EH (cell line): Measurements from ENCODE around the gene CADM4.
"Not testable (repeated sequence)": the region's sequence is repeated elsewhere in the genome, so short reads cannot be mapped to it uniquely, and the experiment has no call there.

Experiments used
- DNase-seq: peaks from one replicate; pipeline ENCODE4 v3.0.0-alpha.2; 2015; ENCODE audit warnings: low read depth

The CADM4 gene

DNA sequence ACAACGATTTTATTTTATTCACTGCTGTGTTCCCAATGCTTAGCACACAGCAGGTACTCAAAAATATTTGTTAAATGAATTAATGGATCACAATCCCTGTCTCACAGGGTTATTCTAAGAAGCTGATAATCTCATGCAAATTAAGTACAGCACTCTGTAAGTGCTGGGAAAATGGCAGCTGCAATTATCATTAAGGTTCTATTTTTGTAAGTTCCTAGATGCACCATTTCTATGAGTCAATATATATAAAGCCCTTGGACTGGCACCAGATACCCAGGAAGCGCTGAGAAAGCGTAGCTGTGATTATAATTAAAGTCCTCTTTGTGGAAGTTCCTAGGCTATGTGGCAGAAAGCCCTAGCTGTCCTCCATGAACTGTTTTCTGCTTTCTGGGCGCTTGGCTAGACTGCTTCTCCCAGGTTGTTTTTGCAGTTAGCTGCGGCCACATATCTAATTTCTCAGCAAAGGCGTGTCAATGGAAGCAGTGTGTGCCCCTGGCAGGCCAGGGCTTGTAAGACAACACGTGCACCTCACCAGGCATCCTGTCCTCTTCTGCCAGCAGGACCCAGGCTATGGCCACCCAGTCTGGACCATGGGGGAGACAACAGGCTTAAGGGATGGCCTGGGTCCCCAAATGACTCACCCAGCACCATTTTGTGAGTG is 33.0 kb downstream of the CADM4 start:
- no peak for DNase-seq

DNA sequence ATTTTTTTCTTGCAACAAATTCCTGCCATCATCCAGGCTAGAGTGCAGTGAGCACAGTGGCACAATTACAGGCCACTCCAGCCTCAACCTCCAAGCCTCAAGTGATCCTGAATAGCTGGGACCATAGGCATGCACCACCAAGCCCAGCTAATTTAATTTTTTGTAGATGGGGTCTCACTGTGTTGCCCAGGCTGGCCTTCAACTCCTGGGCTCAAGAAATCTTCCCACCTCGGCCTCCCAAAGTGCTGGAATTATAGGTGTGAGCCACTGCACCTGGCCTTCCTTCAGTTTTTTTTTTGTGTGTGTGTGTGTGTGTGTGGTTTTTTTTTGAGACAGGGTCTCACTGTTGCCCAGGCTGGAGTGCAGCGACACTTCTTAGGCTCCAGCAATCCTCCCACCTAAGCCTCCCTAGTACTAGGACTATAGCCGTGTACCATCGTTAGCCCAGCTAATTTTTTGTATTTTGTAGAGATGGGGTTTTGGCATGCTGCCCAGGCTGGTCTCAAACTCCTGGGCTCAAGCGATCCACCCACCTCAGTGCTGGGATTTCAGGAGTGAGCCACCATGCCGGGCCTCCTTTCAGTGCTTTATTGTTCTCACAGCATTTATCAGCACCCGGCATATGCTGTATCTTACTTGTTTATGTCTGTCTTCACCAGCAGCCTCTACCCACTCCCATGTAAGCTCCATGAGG is 33.6 kb downstream of the CADM4 start:
- DNase-seq, result no peak

DNA sequence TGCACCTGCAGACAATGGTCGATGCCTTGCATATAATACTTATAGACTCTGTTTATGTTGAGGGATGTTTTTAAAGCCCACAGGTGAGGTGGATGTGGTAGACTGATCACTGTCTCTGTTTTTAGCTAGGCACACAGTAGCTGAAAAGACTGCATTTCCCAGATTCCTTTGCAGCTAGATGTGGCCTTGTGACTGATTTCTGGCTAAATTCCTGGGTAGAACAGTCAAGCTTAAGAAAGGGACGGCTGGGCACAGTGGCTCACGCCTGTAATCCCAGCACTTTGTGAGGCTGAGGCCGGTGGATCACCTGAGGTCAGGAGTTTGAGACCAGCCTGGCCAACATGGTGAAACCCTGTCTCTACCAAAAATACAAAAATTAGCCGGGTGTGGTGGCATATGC is 39.3 kb downstream of the CADM4 start:
- DNase-seq, result not testable (repeated sequence)

DNA sequence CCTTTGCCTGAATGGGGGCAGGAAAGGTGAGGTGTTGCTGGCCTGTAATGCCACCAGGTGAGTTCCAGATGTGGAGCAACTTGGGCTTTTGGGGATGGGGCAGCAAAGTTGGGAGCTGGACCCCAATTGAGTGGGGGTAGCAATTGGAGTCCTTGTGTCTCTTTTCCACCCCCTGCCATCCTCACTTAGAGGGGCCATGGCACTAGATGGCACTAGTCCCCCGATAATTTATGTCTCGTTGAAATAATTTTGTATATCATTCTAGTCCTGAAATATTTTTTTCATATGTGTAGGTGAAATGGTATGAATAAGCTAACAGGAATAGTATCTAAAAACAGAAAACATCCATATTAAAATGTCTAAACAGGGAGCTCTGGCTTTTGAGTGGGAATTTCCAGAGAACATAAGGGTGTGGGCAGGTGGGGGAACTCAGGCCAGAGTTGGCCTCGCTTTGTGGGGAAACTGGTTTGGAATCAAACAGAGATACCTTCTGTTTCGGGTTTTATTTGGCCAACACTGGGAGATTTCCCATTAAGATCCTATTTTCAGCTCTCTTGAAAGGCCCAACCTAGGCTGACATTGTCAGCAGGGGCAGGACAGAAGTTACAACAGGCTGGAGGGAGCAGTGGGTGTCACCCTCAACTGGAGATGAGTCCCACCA is 39.9 kb downstream of the CADM4 start:
- DNase-seq, result no peak

DNA sequence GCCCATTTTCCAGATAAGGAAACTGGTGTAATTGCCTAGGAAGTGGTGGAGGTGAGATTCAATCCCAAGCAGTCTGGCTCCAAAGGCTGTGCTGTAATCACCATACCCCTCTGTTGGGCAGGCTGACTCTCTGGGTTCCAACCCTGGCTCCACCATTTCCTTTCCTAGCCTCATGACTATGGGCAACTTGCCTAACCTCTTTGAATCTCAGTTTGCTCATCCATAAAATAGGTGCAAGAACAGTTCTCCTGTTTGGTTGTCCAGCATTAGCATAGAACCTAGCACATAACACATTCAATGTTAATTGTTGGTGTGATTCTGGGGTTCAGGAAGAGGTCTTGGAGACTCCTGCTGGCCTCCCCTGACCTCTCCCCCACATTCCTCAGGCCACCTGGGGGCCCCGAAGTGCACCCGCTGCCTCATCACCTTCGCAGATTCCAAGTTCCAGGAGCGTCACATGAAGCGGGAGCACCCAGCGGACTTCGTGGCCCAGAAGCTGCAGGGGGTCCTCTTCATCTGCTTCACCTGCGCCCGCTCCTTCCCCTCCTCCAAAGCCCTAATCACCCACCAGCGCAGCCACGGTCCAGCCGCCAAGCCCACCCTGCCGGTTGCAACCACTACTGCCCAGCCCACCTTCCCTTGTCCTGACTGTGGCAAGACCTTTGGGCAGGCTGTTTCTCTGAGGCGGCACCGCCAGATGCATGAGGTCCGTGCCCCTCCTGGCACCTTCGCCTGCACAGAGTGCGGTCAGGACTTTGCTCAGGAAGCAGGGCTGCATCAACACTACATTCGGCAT is 41.0 kb downstream of the CADM4 start:
- no peak for DNase-seq

DNA sequence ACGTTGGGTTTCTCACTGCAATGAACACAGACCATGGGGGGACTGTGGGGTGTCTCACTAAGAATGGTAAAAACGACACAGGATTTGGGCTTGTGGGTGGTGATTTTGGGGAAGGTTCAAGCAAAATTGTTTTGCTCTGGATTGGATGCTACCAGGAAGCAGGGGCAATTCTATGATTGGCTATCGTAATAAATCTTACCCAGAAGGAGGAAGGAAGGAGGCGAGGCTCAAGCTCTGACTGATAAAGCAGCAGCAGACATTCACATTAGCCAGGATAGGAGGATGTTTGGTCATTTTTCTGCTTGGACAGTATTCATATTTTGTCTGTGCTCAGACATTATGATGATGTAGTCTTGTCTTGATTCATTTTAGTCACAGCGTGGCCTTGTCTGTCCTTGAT is 41.8 kb downstream of the CADM4 start:
- no peak for DNase-seq

DNA sequence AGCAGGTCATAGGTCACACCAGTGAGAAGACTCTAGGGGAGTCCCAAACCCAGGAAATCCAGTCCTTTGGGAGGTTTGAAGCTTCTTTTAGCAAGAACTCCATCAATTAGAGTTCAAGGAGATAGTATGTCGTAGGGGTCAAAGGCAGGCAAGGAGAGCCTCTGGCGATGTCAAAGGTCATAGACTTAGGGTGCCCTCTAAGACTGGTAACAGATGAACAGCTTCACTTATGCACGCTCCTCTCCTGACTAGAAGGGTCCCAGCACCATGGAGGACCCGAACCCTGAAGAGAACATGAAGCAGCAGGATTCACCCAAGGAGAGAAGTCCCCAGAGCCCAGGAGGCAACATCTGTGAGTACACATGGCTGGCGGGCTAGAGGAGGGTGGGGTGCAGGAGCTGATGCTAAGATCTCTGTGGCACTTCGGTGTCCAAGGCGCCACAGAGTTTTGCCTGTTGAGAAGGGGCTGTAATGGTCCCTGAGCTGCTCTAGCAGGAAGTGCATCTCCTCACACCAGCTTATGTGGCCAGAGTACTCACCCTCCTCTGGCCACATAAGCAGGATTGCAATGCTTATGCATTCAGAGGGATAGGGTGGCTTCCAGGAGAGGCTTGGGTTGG is 42.7 kb downstream of the CADM4 start:
- peak; percentile 24 for DNase-seq

DNA sequence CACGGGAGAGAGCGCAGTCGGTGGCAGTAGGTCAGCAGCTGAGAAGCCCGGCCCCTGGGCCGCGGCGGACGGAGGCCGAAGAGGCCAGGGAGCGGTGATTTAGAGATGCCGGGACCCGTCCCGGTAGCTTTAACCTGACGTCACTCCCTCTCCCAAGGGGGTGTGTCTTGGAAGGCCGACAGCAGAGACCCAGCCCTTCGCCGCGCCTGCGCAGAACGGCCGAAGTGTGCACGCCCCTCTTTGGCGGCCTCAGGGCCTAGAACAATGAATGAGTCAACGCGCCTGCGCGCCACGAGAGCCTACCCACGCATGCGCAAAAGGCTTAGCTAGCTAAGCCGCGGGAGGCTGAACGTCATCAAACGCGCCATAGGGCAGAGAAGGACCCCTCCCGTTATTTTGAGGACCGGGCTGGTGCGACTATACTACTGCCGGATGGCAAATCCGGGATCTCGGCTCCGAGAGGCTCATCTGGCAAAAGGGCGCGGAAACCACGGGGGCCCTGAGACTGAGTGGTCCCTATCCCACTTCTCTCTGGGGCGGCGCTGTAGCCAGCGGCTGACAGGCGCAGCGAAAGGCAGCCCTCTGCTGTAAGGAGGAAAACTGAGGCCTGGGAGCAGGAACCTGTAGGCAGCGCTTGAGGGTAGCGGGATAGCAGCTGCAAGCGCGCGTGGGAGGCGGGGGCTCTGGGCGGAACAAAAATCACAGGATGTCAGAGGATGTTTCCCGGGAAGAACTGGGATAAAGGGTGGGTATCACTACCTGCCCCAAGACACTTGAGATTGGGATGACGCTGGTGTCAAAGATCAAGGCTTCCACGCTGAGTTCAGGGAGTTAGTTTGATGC is 43.4 kb downstream of the CADM4 start, which contains the start of the genes IRGQ and ZNF576:
IRGQ (minus strand) TSS at position 136 of the 843 bp plus-strand sequence. CDS start 796 bp downstream, outside the sequence.
ZNF576 (plus strand) TSS at position 597 of the 843 bp plus-strand sequence. CDS start 514 bp downstream, outside the sequence.
- peak; percentile 99 for DNase-seq

DNA sequence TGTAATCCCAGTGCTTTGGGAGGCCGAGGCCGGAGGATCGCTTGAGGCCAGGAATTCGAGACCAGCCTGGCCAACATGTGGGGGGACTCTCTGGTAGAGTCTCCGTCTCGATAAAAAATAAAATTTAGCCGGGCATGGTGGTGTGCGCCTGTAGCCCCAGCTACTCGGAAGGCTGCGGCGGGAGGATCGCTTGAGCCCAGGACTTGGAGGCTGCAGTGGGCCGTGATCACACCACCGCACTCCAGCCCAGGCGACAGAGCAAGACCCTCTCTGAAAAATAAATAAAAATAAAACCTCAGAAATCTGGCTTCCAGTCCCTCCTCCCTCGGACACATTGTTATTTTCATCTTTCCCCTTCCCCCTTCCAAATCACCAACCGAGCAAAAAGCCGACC is 44.0 kb downstream of the CADM4 start:
- no peak for DNase-seq

DNA sequence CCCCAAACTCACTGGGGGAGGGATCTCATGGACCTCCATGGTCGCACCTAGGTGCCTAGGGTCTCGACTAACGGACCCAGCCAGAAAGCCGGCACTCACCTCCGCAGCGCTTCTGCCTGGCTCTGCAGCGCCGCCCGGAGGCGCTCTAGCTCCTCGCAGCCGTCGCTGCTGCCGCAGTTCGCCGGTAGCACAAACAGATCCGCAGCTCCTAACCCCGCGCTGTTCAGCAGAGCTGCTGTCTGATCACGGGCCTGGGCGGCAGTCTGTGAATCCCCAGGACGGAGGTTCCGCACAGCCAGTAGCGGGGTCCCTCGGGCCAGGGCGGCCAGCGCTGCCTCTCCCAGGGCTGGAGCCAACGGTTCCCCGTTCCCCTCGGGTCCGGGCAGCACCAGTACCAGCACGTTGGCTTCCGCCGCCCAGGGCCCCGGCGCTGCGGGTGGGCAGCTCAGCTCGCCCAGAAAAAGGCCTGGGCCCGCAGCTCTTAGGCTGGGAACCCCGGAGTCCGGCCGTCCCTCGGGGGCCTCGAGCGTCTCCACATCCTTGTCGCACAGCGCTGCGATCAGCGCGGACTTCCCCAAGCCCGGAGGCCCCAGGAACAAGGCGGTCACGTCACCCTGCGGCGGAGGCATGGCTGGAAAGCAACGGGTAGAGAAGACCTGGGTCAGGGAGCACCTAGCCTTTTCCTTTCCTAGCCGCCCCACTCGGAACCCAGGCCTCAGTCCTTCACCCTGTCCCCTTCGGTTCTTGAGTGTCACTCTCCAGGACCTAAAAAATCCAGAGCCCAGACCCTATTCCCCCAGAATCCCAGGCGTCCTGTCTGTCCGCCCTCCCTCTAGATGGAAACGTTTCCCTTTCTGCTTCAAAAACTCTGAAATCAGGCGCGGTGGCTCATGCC is 44.7 kb downstream of the CADM4 start:
- DNase-seq, result peak; percentile 65

DNA sequence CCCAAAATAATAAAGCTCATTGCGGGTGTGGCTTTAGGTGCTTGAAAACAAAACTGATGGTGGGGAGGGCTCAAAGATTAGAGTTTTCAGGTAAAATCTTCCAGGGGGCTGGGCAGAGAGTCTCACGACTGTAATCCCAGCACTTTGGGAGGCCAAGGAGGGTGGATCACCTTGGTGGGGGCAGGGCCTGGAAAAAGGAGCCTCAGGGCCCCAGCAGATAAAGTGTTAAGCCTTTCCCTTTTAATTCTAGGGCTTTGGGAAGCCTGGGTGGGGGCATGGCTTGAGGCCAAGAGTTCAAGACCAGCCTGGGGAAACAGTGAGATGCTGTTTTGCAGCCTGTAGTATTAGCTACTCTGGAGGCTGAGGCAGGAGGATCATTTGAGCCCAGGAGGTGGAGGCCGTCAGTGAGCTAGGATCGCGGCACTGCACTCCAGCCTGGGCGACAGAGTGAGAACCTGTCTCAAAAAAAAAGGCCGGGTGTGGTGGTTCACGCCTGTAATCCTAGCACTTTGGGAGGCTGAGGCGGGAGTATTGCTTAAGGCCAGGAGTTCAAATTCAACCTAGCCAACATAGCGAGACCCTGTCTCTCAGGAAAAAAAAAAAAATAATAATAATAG is 45.5 kb downstream of the CADM4 start:
- no peak for DNase-seq

DNA sequence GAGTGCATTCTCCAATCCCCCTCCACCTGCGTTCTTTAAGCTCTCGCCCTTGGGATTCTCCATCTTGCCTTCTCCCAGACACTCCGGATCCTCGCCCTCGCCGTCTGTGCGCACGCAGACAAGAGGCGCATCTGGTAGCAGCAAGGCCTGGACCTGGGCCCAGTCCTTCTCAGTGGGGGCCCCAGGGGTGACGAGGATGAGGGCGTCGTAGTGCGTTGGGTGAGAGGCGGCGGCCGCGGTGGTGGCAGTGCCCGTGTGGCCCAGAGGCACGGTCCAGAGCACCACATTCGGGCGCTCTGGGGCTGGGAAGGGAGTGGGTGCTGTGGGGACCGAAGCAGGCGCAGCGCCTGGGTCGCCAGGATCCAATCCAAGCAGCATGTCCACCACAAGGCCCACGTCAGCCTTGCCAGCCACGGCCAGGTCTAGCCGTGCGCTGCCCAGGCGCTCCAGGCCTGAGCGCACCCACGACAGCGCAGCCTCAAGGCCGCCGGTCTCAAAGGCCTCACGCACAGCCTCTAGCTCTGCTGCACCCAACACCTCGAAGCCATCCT is 46.8 kb downstream of the CADM4 start:
- DNase-seq, result no peak

DNA sequence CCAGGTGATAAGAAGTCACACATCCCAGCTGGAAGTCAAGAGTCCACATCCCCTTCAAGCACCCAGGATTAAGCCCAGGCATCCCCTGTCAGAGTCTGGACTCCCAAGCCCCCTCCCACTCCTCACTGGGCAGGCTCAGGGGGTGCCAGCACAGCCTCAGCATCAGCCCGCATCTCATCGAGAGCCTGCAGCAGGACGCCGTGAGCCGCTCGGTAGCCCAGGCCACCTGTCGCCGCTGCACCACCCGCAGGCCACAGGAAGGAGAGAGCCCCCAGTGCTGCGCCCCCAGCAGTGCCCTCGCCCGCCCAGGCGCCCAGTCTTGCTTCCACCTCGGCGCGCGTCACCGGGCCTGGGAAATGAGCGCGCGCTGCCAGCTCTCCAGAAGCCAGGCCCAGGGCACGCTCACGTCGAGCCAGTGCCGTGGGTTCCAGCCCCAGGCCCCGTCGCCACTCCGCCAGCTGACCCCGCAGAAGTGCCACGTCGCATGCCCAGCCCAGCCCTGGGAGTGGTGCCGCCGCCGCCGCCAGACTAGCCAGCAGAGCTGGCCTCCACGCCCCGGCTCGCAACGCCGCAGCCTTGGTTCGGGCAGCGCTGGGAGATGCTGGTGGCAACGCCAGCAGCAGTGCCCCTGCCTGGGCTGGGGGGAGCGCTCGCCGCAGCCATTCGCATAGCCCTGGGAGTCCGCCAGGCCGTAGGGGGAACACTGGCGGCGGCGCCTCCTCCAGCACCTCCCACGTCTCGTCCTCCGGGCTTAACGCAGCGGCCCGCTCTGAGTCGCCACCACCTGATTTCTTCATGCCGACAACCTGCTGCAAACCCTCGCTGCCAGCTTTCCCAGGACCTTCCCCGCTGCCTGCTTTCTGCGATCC is 47.5 kb downstream of the CADM4 start:
- DNase-seq, result no peak

DNA sequence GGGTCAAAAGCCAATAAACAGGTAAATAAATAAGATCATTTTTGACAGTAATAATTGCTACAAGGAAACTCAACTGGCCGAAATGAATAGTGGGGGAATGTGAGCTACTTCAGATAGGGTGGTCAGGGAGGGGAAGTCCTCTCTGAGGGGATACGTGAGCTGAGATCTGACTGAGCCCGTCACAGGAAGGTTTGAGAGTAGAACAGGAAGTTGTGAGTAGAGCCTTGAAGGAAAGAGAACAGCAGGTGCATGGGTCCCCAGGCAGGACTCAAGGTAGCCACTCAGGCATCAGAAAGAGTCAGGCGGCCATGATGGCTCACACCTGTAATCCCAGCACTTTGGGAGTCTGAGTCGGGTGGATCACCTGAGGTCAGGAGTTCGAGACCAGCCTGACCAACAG is 50.0 kb downstream of the CADM4 start:
- DNase-seq, result no peak

DNA sequence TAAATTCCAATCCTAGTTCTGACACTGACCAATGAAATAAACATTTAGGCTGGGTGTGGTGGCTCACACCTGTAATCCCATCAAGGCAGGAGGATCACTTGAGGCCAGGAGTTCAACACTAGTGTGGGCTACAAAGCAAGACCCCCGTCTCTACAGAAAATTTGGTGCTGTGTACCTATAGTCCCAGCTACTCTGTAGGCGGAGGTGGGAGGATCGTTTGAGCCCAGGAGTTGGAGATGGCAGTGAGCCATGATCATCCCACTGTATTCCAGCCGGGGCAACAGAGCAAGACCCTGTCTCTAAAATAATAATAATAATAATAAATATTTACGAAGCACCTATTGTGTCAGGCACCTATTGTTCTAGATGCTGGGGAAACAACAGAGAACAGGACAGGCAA is 50.4 kb downstream of the CADM4 start:
- DNase-seq, result no peak

DNA sequence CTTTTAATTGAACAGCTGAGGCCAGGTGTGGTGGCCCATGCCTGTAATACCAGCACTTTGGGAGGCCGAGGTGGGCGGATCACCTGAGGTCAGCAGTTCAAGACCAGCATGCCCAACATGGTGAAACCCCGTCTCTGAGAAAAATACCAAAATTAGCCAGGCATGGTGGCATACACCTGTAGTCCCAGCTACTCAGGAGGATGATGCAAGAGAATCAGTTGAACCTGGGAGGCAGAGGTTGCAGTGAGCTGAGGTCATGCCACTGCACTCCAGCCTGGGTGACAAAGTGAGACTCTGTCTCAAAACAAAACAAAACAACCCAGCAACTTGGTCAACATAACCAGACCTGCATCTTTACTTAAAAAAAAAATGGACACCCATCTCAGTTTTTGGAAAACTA is 52.6 kb downstream of the CADM4 start:
- DNase-seq, result not testable (repeated sequence)

DNA sequence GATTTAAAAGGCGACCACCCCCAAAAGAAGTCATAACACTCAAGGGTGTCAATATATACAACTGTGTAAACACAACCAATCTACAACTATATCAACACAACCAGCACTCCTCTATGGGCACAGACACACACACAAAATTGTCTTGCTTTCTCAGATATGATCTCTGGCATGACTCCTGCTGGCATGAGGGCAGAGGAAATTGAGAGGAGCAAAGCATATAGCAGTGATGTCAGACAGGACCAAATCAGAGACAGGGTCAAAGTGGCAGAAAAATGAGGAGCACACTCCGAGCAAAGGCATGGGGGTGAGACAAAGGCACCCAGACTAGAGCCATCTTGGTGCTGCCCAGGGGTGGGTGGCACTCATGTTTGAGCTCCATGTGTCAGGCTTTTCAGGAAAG is 53.3 kb downstream of the CADM4 start:
- DNase-seq, result no peak

DNA sequence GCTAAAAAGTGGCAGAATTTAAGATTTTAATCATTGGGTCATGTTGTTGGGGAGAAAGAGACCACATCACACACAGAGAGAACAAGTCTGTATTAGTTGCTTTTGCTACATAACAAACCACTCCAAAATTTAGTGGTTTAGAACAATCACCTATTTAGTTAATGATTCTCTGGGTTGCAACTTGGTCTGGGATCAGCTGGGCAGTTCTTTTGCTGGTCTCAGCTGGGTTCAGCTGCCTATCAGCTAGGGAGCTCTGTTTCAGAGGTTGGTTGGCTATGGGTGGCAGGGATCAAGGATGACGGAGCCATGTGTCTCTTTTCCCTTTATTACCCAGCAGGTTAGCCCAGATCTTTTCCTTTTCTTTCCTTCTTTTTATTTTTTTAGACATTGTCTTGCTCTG is 55.2 kb downstream of the CADM4 start:
- DNase-seq, result no peak
